HuH-7.5 (cell line): ENCODE data around the gene LRMDA.

ENCODE experiments used
- DNase-seq: peaks from one replicate; pipeline ENCODE4 v3.0.0; 2011; ENCODE audit warnings: low spot score

The LRMDA gene

DNA sequence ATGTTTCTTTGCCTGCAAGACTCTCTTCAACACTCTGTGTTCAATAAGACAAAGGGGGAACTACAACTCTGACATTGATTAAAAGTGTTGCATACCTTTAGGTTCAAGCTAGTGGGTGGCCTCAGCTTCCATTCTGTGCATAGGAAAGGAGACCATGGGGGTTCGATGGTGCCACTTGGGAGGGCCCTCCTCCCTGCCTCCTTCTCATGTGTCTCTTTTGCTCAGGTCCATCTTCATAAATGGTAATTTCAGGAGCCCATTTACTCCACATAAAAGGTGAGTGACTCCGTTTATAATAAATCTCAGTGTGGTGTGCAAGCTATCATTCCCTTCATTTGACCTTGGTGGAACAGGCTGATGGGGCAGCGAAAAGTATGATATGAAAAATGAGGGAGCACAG lies 285.1 kb downstream of the LRMDA start:
- no peak for DNase-seq

DNA sequence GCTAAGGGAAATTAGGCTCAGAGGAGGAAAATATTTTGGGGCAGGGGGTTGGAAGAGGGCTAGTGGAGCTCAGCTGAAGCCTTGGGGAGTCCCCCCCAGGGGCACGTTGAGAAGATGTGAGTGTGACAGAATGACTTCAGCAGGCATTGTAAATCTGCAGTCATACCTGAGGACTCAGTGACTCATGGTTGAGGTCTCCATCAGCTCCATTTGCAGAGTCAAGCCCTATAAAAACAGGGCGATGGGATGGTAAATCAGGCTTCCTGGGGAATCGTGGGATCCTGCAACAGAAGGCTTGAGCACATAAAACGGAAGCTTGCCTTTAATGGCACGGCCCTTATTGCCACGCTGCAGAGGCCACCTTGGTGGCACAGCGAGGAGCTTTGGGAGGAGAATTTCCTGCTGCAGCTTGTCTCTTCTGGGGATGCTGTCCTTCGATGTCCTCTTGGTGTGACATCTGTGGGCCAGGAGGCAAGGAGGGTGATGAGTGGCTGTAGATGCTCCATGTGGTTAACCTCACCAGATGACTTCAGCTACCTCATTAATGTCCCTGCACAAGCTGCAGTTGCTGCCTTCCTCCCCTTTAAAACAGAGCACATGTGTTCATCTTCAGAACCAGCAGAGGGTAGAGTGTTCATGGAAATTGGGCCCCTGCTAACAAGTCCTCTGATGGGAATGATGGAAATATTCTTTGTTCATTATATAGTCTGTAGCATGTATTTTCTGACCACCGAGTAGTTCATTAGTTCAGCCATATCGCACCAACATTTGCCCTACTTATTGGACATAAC lies 285.9 kb downstream of the LRMDA start:
- no peak for DNase-seq

- no peak for DNase-seq
These were observed 287.6 kb downstream of the LRMDA start for GRCh38 chr10:75718991-75719390.

DNA sequence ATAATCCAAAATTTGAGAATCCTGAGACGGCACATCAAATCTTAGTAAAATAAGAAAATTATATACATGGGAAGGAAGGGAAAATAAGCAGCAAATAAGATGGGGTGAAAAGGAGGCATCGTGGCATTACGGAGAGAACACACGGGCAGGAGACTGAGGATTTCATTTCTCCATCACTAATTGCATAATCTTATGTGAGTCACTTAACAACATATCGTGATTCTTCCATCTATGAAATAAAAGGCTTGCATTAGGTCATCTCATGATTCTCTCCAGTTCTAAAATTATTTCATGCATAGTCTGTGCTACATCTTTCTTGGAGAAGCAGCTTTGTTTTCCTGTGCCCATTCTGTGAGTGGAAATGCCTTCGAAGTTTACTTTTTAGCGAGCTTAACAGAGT lies 288.7 kb downstream of the LRMDA start:
- DNase-seq = no peak

GRCh38 chr10:75722020-75722419 lies 290.6 kb downstream of the LRMDA start:
- no peak for DNase-seq

DNA sequence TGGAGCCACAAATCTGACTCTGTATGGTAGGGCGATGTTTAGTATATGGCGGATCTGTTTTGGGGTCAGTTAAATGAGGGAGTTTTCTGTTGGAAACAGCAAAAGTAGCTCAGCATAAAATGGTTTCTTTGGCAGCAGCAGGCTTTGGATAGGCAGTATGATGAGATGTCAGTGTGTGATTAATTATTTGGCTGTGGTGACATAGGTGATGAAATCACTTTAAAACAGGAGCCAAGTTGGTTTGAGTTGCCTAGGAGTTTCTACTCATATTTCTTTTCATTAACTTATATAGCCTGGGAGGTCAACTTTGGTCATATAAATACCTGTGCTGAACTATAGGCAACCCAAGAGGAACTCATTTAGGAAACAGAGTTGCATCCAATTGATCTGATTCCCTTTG lies 291.2 kb downstream of the LRMDA start:
- no peak for DNase-seq

DNA sequence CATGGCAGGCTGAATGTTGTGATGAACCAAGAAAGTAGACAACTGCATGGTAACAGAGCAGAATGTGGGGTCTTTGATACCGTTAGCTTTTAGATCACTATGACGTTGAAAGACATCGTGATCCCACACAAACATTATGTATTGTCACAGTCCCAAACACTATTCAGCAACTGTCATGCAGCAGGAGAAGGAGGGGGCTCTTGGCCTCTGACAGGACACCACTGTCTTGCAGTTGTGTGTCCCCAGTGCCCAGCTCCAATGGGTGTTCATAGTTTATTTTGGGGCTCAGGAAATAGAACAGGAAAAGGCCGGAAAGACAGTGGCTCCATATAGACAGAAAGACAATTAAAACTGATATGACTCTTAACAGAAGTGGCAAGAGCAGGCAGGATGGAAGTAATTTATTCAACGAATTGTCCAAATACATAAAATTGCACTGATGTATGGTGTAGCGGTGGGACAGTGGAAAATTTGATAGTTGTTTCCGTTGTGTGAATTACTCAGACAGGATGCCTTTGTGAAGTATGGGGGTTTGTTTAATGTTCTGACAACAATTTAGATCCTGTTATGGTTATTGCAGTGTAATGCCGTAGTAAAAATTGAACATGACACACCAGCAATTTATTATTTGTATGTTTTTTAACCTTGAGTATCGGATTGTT lies 292.0 kb downstream of the LRMDA start:
- no peak for DNase-seq

DNA sequence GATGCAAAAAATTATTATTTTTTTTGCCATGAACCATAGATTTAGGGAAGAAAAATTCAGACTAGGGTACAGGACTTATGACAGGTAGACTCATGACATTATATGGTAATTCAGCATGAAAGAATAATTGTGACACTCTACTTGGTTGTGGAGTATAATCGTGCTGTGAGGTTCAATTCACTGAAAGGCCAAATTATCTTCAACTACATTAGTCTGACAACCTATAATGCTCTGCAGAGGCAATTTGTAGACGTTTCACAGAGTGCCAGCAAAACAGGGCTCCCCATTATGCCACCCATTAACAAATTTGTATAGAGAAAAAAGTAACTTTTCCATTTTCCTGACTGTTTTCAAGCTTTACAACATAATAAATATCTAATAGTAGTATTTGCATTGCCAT lies 292.6 kb downstream of the LRMDA start:
- DNase-seq = no peak

GRCh38 chr10:75726522-75727483 lies 295.4 kb downstream of the LRMDA start:
- DNase-seq = no peak

DNA sequence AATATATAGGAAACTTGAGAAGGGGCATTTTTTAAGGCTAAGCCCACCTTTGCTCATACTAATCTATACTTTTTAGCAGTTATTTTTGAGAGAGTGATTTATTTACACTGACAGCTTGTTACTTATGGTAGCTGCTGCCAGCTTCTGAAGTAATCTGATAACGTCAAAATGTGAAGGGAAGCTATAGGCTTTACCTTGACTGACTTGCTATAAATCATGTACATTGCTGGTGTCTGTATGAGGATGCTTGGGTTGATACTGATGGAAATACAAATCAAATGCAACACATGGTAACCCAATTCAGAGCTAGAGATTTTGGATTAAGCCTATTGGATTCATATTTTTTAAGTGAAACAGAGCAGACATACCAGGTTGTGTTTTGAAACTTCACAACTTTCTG lies 299.4 kb downstream of the LRMDA start:
- DNase-seq = no peak

- DNase-seq = peak; percentile 22
These were observed 301.9 kb downstream of the LRMDA start for GRCh38 chr10:75733135-75733890.

DNA sequence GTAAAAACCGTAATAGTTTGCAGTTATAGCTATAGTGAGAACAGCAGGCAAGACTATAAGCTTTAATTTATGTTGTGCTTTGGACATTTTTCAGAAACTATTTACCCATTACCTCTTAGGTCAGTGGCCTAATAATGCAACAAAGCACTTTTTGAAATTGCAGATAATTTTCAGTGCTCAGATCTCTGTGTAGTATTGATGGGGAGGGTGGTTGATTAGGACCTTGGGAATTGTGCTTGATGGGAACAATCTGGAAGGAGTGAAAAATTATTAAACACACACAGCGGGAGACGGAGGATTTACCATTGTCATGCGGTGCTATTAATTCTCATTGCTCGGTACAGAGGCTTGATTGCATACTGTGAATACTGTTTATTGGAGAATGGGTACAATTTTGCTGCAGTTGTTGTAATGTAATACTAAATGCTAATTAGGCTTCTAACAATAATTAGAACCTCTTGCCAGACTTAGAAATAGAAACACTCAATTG lies 304.8 kb downstream of the LRMDA start:
- no peak for DNase-seq

GRCh38 chr10:75736889-75737579 lies 305.6 kb downstream of the LRMDA start:
- DNase-seq = no peak

DNA sequence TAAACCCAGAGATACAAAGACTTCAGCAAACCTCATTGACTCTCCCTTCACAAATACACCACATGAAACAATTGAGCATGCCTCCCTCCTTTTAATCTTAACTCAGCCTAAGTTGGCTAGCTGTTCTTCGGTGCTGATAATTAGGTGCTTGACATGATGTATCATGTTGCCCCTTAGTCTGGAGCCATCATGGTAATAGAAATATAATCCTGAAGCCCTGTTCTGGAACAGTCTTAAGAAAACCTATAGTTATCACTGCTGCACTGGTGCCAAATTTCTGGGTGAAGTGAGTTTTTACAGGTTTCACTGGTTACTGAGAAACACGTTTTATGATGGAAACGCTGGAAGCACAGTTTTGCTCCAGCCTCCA lies 306.1 kb downstream of the LRMDA start:
- DNase-seq = no peak

GRCh38 chr10:75738924-75739323 lies 307.5 kb downstream of the LRMDA start:
- DNase-seq = no peak

DNA sequence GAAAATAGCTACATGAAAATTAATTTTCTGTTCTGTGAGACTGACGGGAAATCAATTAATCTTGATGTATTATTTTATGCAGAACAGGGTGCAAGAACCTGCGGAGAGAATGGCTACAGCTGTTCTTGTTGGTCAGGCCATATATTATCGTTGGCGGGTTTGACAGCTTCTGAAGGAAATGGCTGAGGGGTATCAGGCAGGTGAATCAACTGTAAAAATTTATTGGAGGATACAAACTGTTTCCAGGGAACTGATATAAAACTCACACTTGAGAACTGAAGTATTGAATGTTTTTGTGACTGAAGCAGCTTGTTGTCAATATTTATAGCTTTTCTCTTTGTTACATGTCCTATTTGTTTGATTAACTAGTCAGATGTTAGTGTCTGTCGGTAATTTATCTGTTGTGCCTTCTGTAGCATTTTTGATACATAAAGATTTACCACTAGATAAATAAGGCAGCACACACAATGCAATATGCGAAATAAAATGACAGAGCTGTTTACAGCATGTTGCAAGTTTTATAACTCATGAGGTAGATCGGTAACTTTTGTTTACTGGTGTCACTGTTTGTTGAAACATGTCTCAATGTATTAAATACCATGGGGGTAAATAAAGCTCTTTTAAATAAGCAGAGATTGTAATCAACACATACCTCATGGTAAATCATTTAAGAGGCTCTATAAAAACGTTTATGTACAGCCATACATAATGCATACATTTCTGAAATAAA lies 308.2 kb downstream of the LRMDA start:
- no peak for DNase-seq

DNA sequence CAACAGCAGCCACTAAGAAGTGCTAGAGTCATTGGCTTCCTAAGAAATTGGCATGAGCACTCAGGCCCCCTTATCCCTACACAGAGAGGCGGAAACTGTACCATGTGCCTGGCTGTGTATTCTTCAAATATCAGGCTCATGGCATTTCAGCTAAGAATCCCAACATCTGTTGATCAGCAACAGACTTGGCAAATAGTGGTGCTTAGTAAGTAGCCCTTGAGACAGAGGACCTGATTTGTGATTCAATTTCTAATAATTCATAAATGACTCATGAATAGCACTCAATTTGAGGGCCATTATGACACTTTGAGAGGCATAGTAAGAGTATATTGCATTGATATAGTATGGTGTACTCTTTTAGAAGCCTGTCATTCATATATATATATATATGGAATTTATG lies 309.1 kb downstream of the LRMDA start:
- no peak for DNase-seq

DNA sequence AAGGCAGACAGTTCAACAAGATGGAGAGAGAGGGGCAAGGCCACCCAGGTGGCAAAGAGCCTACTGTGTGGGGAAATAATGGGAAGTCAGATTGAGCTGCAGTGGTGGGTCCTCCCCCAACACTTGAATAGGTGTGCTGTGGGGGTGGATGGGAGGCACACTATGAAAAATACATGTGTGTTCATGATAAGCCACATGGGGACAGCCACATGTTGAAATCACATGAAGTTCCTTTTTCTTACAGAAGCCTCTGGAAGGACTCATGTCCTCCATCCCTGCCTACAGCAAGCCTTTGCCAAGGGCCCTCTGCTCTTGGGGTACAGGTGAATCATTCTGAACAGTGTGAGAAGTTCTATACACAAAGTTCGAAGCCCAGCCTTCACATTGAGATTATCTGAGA lies 310.9 kb downstream of the LRMDA start:
- no peak for DNase-seq

- no peak for DNase-seq
These were observed 311.9 kb downstream of the LRMDA start for GRCh38 chr10:75743291-75743778.

GRCh38 chr10:75744261-75744660 lies 312.8 kb downstream of the LRMDA start:
- DNase-seq = no peak
